ENCODE data around the gene GUK1.

GUK1 gene, protein sequence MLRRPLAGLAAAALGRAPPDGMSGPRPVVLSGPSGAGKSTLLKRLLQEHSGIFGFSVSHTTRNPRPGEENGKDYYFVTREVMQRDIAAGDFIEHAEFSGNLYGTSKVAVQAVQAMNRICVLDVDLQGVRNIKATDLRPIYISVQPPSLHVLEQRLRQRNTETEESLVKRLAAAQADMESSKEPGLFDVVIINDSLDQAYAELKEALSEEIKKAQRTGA
- 118 to 127 reads per million in 2 experiments for total RNA-seq

DNA sequence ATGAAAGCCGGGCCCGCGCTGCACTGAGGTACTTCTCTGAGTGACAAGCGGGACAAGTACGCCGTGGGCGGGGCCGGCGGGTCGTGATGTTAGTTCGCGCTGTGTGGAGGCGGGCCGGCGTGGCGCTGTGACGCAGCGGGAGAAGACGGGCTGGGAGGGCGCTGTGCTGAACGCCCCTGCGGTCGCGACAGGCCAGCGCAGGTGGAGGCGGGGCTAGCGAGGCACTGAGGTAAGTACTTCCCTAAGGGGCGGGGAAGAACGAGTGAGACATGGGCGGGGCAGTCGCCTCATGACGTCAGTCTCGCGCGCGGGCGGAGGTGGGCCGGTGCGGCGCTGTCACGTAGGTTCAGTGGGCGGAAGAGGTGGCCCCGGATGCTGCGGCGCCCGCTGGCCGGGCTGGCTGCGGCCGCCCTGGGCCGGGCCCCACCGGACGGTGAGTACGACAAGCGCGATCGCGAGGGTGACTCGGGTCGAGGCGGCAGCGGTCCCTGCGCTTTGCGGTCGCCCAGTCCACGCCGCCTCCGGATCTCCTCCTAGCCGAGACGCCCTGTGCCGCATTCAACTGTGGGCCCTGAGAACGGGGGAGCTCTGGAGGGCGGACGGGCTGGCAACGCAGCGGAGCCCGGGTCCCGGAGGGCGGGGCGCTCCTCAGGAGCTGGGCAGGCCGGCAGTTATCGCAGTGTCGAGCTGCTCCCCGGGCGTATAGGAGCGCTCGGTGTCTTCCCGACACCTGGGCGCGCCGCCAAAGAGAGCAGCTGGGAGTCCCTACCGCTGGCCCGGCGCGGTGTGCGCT lies at the start of gene GUK1:
Gene GUK1 (plus strand): TSS at position 349 of the 793 bp plus-strand sequence. CDS start 24 bp downstream, at position 373.
- DNase-seq (ENCODE audit: low read depth) = peak; percentile 100

DNA sequence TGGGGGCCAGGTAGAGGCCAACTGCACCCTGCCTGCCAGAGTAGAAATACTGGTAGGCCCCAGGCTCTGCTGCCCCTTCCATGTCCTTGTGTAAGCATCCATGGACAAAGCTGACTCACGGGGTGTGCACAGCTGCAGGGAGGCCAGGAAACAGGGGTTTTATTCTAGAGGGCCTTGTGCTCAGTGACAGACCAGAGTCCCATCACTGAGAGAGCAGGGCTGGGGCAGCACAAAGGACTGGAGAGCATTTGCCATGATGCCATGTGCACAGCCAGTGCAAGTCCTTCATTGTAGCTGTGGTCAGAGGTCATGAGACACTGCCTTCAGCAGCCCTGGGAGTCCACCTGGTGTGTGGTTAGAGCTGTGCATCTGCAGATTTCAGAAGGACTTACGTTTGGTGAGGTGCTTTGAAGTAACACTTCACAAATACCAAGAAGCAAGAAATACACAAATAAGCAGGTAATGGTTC lies 49.4 kb upstream of the GUK1 start:
- DNase-seq (ENCODE audit: low read depth) = no peak

DNA sequence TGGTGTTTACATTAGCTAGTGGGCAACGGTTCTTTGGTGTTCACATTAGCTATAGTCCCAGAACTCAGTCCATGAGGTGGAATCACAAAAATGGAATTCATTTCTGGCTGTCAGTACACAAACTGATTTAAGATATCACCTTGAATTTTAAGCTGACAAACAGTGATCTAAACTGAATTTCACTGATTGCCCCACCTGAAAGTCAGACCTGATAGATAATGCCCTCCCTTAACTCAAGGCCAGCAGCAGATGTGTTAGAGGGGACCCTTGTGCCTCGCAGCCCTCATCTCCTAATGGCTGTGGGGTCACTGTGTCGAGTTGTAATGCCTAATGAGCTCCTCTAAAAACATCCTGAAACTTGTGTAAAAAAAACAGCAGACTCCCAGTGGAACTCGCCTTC lies 49.0 kb upstream of the GUK1 start:
- no peak for DNase-seq (ENCODE audit: low read depth)

DNA sequence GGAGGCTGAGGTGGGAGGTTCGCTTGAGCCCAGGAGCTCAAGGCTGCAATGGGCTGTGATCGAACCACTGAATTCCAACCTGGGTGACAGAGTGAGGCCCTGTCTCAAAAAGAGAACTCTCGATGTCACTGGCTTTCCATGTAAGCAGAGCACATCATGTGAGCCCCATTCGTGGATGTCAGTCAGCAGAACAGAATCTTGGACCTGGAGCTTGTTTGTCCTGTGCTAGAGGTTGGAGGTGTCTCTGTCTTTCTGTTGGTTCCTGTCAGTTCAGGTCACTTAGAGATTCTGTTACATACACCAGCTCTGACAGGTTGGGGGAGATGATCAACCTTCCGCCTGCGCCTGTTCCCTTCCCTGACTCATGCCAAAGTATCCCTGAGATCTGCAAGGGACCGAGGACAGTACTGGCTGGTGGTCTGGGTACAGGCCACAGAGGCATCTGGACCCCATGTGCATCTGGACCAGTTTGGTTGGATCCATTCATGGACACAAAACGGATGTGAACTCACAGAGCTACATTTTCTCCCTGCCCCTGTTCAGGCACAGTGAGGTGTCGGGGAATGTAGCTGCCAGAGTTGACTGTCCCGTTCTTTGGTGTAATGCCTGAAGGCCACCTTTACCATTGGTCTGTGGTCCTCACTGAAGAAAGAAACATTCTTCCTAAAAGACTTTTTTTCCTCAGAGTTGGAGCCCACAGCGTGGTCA lies 47.6 kb upstream of the GUK1 start:
- DNase-seq (ENCODE audit: low read depth) = no peak

DNA sequence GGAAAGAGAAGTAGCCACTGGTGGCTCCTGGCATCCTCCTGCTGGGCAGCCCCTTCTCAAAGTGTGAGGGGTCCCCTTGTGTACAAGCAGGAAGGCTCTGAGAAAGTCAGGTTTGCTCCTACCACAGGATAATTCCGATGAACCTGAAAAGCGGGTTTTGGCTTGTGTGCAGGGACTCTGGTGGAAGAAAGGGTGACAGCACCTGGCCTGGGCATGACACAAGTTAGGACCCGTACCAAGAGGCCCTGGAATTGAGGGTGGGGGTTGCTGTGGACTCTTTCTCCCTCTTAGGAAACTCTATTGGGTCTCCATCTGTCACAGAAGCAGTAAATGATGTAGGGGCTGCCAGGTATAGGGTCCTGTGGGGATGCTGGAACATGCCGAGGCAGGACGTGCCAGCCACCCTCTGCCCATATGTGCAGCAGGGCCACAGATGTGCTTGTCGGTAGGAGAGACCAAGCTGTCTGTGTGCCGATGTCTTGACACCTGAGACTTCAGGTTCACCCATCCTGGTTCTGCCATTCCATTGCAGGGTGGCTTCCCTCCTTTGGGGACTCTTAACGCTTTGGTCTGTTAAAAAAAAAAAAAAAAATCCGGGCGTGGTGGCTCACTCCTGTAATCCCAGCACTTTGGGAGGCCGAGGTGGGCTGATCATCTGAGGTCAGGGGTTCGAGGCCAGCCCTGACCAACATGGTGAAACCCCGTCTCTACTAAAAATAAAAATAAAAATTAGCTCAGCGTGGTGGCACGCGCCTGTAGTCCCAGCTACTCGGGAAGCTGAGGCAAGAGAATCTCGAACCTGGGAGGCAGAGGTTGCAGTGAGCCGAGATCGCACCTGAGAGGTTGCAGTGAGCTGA lies 46.8 kb upstream of the GUK1 start:
- DNase-seq (ENCODE audit: low read depth) = no peak

DNA sequence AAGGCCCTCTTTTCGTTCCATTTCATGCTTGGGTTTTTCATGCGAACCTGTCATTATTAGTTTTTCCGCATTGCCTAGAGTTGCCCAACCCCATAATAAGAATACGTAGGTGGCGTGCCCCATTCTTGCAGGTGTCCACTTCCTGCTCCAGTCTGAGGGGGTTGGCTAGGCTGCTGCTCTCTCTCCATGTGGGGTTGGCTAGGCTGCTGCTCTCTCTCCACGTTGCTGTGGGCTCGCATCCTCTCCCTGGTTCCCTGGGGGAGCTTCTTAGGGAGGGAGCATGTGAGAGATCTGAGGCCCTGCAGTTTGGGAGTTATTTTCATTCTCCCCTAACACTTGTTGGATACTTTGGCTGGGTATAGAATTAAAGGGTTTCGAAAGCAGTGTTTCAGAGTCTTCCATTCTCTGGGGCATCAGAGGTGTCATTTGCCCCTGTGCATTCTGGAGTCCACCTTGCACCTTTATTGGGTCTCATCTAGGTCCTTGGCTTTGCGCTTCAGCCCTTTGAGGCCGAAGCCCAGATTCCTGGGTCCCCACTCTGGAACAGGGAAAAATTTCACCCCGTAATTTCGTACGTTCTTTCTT lies 45.6 kb upstream of the GUK1 start:
- no peak for DNase-seq (ENCODE audit: low read depth)

DNA sequence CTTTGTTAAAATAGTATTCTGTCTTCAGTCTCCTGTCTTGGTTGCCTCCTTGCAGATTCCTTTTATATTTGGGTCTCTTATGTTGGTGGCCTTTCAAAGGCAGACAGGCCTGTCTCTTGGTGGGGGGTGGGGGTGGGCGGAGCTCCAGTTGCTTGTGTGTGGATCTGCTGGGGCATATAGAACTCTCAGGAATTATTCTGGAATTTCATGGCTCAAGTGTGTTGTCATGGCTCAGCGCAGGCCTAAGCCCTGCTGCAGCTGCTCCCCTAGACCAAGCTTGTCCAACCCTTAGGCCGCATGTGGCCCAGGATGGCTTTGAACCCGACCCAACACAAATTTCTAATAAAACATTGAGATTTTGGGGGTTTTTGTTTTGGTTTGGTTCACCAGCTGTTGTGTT lies 44.9 kb upstream of the GUK1 start:
- DNase-seq (ENCODE audit: low read depth) = no peak

DNA sequence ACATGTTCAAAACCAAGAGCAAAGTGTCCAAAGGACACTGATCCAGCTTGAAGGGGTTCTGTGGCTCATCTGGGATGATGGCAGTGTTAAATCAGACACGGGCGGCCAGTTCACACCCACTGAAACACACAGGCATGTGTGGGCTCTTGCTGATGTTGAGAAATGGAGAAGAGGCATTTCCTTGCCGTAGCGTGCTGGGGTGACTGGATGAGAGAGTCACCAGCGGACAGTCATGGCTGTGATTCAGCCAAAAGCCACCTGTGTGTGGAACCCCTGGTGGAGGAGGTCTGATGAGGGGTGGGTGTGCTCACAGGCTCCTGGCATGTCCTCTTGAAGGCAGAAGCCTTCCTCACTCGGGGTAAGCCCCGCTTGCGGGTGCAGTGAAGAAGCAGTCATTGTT lies 44.1 kb upstream of the GUK1 start:
- no peak for DNase-seq (ENCODE audit: low read depth)

DNA sequence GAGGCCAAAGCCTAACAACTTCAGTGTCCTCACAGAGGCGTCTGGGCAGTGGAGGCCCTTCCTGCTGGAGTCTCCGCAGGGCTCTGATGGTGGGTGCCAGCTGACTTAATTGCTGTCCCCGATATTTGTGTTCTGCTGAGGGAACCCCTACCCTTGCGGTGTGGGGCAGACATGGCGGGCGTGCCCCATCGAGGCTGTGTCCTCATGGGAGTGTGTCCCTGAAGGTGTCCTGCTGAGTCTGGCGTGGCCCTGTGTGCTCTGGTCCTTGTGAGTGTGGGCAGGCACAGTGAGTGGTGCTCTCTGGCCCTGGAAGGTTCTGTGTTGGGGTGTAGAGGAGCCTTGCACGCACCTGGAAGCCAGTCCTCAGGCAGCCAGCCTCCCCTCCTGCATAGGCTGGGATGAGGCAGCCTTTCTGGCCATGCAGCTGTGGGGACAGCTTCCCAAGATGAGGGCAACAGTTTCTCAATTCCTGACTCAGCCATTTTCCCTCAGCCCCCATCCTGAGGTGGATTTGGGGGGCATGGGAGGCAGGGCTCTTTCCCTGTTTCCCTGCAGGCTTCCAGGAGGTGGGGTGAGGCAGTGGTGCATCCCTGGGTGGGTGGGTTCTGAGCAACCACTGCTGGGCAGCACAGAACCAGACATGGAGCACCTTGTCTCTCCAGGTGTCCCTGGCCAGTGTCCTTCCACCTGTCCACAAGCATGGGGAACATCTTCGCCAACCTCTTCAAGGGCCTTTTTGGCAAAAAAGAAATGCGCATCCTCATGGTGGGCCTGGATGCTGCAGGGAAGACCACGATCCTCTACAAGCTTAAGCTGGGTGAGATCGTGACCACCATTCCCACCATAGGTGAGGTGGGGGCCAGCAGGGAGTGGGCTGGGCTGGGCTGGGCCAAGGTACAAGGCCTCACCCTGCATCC lies 43.4 kb upstream of the GUK1 start:
- no peak for DNase-seq (ENCODE audit: low read depth)

DNA sequence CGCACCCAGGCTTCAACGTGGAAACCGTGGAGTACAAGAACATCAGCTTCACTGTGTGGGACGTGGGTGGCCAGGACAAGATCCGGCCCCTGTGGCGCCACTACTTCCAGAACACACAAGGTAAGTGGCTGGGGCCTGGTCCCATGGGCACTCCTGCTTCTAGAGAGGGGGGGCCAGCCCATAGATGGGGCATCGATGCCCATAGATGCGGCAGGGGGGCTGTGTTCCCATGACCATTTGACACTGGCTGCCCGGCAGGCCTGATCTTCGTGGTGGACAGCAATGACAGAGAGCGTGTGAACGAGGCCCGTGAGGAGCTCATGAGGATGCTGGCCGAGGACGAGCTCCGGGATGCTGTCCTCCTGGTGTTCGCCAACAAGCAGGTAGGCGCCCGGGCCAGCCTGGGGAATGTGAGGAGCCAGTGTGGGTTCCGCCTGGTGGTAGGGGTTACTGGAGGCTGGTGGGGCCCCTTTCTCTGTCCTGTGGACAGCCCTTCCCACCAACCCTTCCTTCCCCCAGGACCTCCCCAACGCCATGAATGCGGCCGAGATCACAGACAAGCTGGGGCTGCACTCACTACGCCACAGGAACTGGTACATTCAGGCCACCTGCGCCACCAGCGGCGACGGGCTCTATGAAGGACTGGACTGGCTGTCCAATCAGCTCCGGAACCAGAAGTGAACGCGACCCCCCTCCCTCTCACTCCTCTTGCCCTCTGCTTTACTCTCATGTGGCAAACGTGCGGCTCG lies 42.6 kb upstream of the GUK1 start:
- DNase-seq (ENCODE audit: low read depth) = no peak

DNA sequence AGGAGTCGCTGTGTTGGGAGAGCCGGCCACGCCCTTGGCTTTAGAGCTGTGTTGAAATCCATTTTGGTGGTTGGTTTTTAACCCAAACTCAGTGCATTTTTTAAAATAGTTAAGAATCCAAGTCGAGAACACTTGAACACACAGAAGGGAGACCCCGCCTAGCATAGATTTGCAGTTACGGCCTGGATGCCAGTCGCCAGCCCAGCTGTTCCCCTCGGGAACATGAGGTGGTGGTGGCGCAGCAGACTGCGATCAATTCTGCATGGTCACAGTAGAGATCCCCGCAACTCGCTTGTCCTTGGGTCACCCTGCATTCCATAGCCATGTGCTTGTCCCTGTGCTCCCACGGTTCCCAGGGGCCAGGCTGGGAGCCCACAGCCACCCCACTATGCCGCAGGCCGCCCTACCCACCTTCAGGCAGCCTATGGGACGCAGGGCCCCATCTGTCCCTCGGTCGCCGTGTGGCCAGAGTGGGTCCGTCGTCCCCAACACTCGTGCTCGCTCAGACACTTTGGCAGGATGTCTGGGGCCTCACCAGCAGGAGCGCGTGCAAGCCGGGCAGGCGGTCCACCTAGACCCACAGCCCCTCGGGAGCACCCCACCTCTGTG lies 41.7 kb upstream of the GUK1 start:
- no peak for DNase-seq (ENCODE audit: low read depth)

DNA sequence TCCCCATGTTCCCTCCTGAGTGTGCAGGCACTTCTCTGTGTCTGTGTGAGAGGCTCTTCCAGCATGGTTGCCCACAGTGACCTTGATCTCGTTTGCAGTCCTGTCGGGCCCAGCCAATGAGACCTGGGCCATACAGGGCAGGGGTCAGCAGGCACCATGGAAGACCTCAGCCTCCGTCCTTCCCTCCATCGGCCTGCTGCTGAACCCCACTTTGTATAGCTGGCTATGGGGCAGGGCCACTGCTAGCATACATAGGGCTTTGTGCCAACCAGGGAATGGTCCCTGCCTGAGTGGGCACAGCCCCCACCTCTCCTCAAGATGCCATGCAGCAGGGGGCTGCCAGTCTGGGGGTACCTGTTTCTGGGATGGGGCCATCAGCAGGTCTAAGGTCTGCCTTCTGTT lies 40.7 kb upstream of the GUK1 start:
- DNase-seq (ENCODE audit: low read depth) = no peak

DNA sequence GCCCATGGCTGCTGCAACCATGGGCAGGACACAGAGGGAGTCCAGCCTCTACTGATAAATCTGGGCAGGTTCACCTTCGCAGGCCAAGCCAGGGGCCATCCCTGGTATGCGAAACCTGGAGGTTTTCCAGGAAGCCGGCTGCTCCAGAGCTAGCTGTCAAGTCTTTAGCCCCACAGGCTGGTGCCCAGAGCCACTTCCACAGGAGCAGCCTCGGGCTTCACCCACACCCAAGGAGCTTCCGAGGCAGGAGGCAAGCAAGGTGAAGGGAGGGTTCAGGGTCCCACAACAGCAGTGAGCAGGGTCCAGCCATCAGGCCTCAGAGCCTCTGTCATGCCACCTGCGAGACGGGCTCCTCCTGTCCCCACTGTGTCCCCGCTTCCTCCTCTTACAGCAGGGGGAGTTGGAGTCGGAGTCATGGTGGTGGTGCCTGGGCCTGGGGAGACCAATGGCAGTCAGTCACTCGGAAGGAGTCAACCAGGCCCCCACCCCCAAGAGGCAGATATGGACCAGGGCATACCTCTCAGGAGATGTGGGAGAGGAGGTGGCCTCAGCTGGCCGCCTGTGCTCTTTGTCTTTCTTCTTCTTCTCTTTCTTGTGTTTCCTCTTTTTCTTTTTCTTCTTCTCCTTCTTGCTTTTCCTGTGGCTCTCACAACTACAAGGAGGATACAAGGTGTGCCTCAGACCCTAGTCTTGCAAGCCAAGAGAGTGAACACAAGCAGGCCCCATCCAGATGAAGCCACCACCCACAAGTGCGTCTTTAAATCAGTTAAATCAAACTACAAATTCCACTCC lies 39.1 kb upstream of the GUK1 start:
- no peak for DNase-seq (ENCODE audit: low read depth)

DNA sequence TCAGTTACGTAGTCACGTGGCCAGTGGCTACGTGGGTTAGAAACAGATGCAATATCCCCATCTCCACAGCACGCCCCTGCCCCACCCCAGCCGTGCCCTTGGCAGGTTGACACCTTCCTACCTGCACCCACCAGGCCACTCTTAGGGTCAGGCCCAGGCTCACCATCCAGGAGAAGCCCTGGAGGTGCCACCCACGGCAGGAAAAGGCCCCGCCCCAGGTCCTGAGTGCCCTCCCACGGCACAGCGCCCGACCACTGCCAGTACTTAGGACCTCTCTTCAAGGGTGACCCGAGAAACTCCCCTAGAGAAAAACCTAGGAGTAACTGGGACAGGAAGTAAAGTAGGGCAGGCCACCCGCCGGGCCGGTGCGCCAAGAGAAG lies 38.5 kb upstream of the GUK1 start:
- DNase-seq (ENCODE audit: low read depth) = no peak

DNA sequence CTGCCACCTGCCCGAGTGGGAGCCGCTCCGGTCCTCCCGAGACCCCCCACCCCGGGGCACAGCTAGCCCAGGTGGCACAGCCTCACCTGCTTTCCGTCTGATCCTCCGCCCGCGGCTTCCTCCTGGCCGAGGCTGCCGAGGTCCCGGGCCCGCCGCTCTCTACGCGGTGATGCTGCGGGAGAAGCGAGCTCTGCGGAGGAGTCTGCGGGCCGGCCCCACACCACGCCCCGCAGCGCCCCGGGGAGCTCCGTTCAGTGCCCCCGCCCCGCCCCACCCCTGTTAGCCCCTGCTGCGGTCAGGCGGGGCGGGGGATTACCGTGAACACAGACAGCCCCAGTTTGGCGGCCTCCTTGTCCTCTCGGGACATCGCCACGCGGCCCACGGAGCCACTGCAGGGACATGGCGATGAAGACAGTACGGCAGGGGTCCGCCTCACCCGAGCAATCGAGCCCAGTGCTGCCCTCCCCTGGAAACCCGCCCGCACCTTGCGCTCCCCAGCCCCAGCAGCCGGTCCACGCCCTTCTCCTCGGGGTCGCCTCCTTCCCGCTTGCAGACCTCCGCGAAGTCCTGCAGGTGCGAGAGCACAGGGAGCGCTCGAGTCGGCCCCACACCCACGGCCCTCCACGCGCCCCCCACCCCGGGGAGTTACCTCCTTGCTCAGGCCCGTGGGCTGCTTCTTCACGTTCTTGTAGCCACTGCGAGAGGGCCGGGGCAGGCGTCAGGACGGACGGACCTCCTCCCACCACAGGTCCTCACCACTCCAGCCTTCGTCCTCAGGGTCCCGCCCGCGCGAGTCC lies 37.9 kb upstream of the GUK1 start:
- peak; percentile 44 for DNase-seq (ENCODE audit: low read depth)

DNA sequence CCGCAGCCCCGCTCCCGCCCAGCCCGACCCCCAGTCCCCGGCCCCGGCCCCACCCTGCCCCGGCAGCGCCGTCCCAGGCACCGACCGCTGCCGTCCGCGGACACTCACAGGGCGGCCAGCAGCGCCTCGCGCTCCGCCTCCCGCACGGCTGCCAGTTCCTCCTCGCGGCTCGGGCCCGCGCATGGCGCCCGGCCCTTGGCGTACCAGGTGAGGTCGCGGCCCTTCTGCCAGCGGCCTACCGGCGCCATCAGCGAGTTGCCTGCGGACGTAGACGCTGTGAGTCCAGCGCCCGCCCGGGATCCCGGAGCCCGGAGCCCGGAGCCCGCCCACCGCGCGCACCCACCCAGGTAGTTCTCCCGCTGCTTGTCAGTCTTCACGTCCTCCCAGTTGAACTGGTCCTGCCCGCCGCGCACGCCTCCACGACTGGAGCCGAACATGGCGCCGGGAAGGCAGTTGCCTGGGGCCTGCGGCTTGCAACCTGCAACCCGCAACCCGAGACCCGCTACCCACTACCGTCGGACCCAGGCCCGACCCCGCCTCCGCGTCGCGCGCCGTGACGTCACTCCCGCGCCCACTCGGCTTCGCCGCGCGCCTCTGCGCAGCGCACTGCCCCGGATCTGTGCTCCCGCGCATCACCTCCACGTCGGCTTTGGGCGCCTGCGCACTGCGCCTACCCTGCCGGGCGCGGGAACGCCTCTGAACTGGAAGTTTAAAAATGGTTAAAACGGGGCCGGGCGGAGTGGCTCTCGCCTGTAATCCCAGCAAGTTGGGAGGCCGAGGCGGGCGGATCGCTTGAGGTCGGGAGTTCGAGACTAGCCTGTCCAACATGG lies 37.1 kb upstream of the GUK1 start, which contains the start of gene C1orf35:
Gene C1orf35 (minus strand): TSS at position 535 of the 830 bp plus-strand sequence. CDS start 98 bp downstream, at position 437.
- DNase-seq (ENCODE audit: low read depth) = peak; percentile 92

Data from T follicular helper cell (primary cell).